Endothelial cell of umbilical vein (primary cell): ENCODE data around the gene C19orf33. TPM values are rescaled to one million over a fixed set of nuclear protein-coding genes. Genes with fewer than 3 reads are reported as not detected.

ENCODE experiments used
- BruUV-seq: library from RNA; stranded (reverse); fragments of 400-500 nt; replicated peaks from 2 replicates; lab custom pipeline; 2021; lab: Mats Ljungman, UMichigan
- CTCF ChIA-PET: fragments of 300-600, 350-600 bp; sonication (Branson Sonifier 250); formaldehyde crosslinking; loops from one replicate; lab custom pipeline; 2021; ENCODE audit warnings: antibody characterized with exemption, inconsistent platforms; lab: Charles Lee
- POLR2A ChIA-PET: fragments of 300-600, 350-600 bp; sonication (Branson Sonifier 250); formaldehyde crosslinking; loops from one replicate; lab custom pipeline; 2021; ENCODE audit warnings: antibody characterized with exemption, inconsistent platforms; lab: Charles Lee
- DNase-seq: peaks from one replicate; pipeline ENCODE4 v3.0.0-alpha.2; 2011; ENCODE audit warnings: low read depth, low spot score
- FAIRE-seq: peaks from 2 replicates; lab custom pipeline; 2011; peaks lifted over from hg19 to GRCh38; lab: Jason Lieb, UNC
- H2AFZ ChIP-seq: 2 replicates; pipeline ENCODE4 v1.6.0; 2012; ENCODE audit warnings: low read depth, low read length, control low read depth, inconsistent platforms
- H3K27ac ChIP-seq: 2 replicates; pipeline ENCODE4 v1.5.1; 2011; ENCODE audit warnings: low read depth, mild to moderate bottlenecking, control low read depth, low read length, moderate library complexity; ENCODE audit not compliant: insufficient read depth
- H3K27me3 ChIP-seq, 2 experiments: 2 replicates each; pipeline versions ENCODE4 v1.6.0 to v1.6.1; 2011; ENCODE audit warnings: low read length in 2 of 2, mixed read lengths in 1 of 2; ENCODE audit not compliant: control insufficient read depth in 2 of 2, insufficient read depth in 2 of 2
- H3K36me3 ChIP-seq, 2 experiments: 2 replicates in 1 of 2; 3 replicates in 1 of 2; pipeline ENCODE4 v1.5.1; 2011; ENCODE audit warnings: low read length in 2 of 2, mild to moderate bottlenecking in 1 of 2, moderate library complexity in 1 of 2; ENCODE audit not compliant: control insufficient read depth in 2 of 2, insufficient read depth in 2 of 2; ENCODE audit errors: extremely low read depth in 1 of 2
- H3K4me1 ChIP-seq: 3 replicates; pipeline ENCODE4 v1.5.1; 2011; ENCODE audit warnings: mild to moderate bottlenecking, low read length; ENCODE audit not compliant: control insufficient read depth, insufficient read depth; ENCODE audit errors: extremely low read depth
- H3K4me2 ChIP-seq: 2 replicates; pipeline ENCODE4 v1.6.1; 2011; ENCODE audit warnings: low read length, control low read depth, mixed read lengths; ENCODE audit not compliant: insufficient read depth
- H3K4me3 ChIP-seq, 3 experiments: fragments of 200-600 bp in 1 of 3; sonication (generic), shearing (Covaris generic) in 1 of 3; replicated peaks in 1 of 3; 2 replicates each; pipeline ENCODE4 v1.5.1; 2011 to 2016; ENCODE audit warnings: control low read depth in 3 of 3, low read length in 3 of 3, mild to moderate bottlenecking in 2 of 3, inconsistent platforms in 1 of 3, low read depth in 1 of 3, moderate library complexity in 1 of 3; ENCODE audit not compliant: insufficient read depth in 1 of 3
- H3K79me2 ChIP-seq: 2 replicates; pipeline ENCODE4 v1.6.0; 2012; ENCODE audit warnings: low read length, inconsistent platforms; ENCODE audit not compliant: control insufficient read depth, insufficient read depth
- H3K9ac ChIP-seq: replicated peaks from 2 replicates; pipeline ENCODE3; 2011; ENCODE audit warnings: low read length, control low read depth; ENCODE audit not compliant: insufficient read depth; ENCODE audit errors: extremely low read depth
- H3K9me1 ChIP-seq: replicated peaks from 3 replicates; pipeline ENCODE4 v1.6.0; 2011; ENCODE audit warnings: mild to moderate bottlenecking, low read length; ENCODE audit not compliant: control insufficient read depth, insufficient read depth; ENCODE audit errors: extremely low read depth
- H3K9me3 ChIP-seq: replicated peaks from 2 replicates; pipeline ENCODE4 v1.5.1; 2012; ENCODE audit warnings: low read length, inconsistent platforms; ENCODE audit not compliant: control insufficient read depth, insufficient read depth
- H4K20me1 ChIP-seq: replicated peaks from 2 replicates; pipeline ENCODE3; 2011; ENCODE audit warnings: mild to moderate bottlenecking, low read length; ENCODE audit not compliant: control insufficient read depth, insufficient read depth; ENCODE audit errors: extremely low read depth
- CTCF ChIP-seq, 2 donors: IDR thresholded peaks; 1 replicate in 1 of 2; 2 replicates in 1 of 2; pipeline ENCODE4 v1.5.1; 2011; ENCODE audit warnings: low read length in 2 of 2, mild to moderate bottlenecking in 2 of 2, moderate library complexity in 2 of 2, control low read depth in 1 of 2, inconsistent platforms in 1 of 2, low read depth in 1 of 2; ENCODE audit not compliant: insufficient read depth in 1 of 2; ENCODE audit errors: extremely low read depth in 1 of 2
- EZH2 ChIP-seq: IDR thresholded peaks from 2 replicates; pipeline ENCODE4 v1.6.1; 2012; ENCODE audit warnings: borderline replicate concordance, low read depth, mild to moderate bottlenecking, moderate library complexity, low read length, inconsistent platforms; ENCODE audit not compliant: severe bottlenecking
- FOS ChIP-seq: IDR thresholded peaks from 2 replicates; pipeline ENCODE4 v1.6.1; 2011; ENCODE audit warnings: mild to moderate bottlenecking, low read length, moderate library complexity, borderline replicate concordance; ENCODE audit not compliant: insufficient read depth
- POLR2AphosphoS5 ChIP-seq: IDR thresholded peaks from 2 replicates; pipeline ENCODE4 v1.6.1; 2012; ENCODE audit warnings: low read depth, mild to moderate bottlenecking, control low read depth, low read length, moderate library complexity; ENCODE audit not compliant: insufficient read depth
- dilution Hi-C: fragments of 300-500 bp; cut with MboI; formaldehyde crosslinking; loops from one replicate; pipeline ENCODE4 v1.15.0; 2019; ENCODE audit warnings: low sequenced_read_pairs; ENCODE audit not compliant: extremely low pct_ligation_motif_present
- intact Hi-C: fragments of 100-400 bp; cut with micrococcal nuclease; formaldehyde crosslinking; loops from one replicate; pipeline ENCODE4 v1.10.0; 2022
- polyA plus RNA-seq, 4 experiments: library from polyadenylated mRNA; depleted of rRNA in 3 of 4; stranded (reverse) in 3 of 4; unstranded in 1 of 4; fragments of >200 nt; gene quantifications; 2 replicates each; pipeline versions ENCODE4 v1.2.1 to v1.2.3, GENCODE V29; 2011 to 2012; ENCODE audit warnings: missing spikeins in 1 of 4
- total RNA-seq: library from RNA; stranded (reverse); gene quantifications from 2 replicates; pipeline ENCODE4 v1.2.3, GENCODE V29; 2021

C19orf33 gene
- total and polyA plus RNA-seq, 2 donors (not counting 3 experiments of a cell fraction or from before 2014, with no cell fraction given), result 4.3 to 34.1 TPM

- no peak for FAIRE-seq
- ChIA-PET POLR2A (no interaction called here), CTCF (interaction anchor here (0.8 to 1.9 kb wide), 2 partner anchors 59 to 409 kb away, joined by 3 to 4 read pairs; no protein-coding TSS in a partner anchor)
- H3K27me3 ChIP-seq, result no peaks in the 10 kb centered on the region
- H3K4me2 ChIP-seq, result no peak overlapping the region
- H2AFZ ChIP-seq, result no peak overlapping the region
- H3K9me3 ChIP-seq, result no peaks in the 10 kb centered on the region
- no peaks in the 10 kb centered on the region for H3K9me1 ChIP-seq
- intact Hi-C loops, result no loop called here
- dilution Hi-C loops, result no loop called here
- no TSS peak for BruUV-seq
- DNase-seq, result no peak
- no peak overlapping the region for H3K27ac ChIP-seq
- no peak overlapping the region for H3K4me3 ChIP-seq
- H3K9ac ChIP-seq, result no peak overlapping the region
- no peaks in the 10 kb centered on the region for H4K20me1 ChIP-seq
- H3K79me2 ChIP-seq, result peaks cover 12% of the 10 kb centered on the region
- H3K36me3 ChIP-seq, result peaks cover 0 to 10% of the 10 kb centered on the region in 2 experiments
- H3K4me1 ChIP-seq, result peaks cover 5% of the 10 kb centered on the region
- TF ChIP-seq FOS, result no peak
- TF ChIP-seq EZH2, result no peak
- no peak for TF ChIP-seq POLR2AphosphoS5
- no peak for TF ChIP-seq CTCF (IDR thresholded peaks at IDR 0.05; ENCODE audit: extremely low read depth in 1 of 2, insufficient read depth in 1 of 2, low read depth in 1 of 2, low read length in 2 of 2)
Observed at GRCh38 chr19:38310986-38311385, 6.9 kb downstream of the C19orf33 start.
